GM10248 (cell line): ENCODE measurements around the gene CDCA4.

Experiments used
- CTCF ChIA-PET: fragments of 300-600 bp; sonication (Branson Sonifier 250); formaldehyde crosslinking; extraction: SDS; loops from one replicate; lab custom pipeline; 2021; ENCODE audit warnings: antibody characterized with exemption; lab: Yijun Ruan, JAX
- POLR2A ChIA-PET: fragments of 350-650 bp; sonication (Branson Sonifier 250); formaldehyde crosslinking; extraction: SDS; loops from one replicate; lab custom pipeline; 2020; ENCODE audit warnings: antibody characterized with exemption; lab: Yijun Ruan, JAX
- DNase-seq: peaks from one replicate; pipeline ENCODE4 v3.0.0; 2012; ENCODE audit errors: extremely low spot score
- TF ChIP-seq, protein P1 (sequence below): IDR thresholded peaks from 2 replicates; pipeline ENCODE4 v1.5.1; 2012; ENCODE audit warnings: mild to moderate bottlenecking, low read depth; ENCODE audit errors: extremely low read depth, missing control alignments, control extremely low read depth

CDCA4 gene

DNA sequence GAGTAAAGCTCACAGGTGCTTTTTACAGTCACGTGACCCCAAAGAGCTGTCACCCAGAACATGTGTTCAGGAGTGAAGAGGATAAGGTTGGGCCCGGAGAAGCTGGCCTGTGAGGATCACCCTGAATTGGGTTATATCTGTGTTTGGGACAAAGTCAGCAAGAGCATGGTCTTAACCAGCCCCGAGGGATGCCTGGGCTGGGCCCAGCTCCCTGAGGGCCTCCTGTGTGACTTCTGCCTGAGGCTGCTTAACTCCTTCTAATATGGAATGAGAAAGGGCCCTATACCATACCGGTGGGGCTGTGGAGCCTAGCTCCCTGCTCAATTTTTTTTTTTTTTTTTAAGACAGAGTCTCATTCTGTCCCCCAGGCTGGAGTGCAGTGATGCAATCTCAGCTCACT, 2.5 kb downstream of the CDCA4 start:
- CTCF ChIA-PET, result interaction anchor here (1.2 to 4.9 kb wide), 6 partner anchors 10 to 1812 kb away, joined by 3 to 30 read pairs (median 4); no protein-coding TSS in a partner anchor
- peak; percentile 3 for DNase-seq
- TF ChIP-seq, protein P1, sequence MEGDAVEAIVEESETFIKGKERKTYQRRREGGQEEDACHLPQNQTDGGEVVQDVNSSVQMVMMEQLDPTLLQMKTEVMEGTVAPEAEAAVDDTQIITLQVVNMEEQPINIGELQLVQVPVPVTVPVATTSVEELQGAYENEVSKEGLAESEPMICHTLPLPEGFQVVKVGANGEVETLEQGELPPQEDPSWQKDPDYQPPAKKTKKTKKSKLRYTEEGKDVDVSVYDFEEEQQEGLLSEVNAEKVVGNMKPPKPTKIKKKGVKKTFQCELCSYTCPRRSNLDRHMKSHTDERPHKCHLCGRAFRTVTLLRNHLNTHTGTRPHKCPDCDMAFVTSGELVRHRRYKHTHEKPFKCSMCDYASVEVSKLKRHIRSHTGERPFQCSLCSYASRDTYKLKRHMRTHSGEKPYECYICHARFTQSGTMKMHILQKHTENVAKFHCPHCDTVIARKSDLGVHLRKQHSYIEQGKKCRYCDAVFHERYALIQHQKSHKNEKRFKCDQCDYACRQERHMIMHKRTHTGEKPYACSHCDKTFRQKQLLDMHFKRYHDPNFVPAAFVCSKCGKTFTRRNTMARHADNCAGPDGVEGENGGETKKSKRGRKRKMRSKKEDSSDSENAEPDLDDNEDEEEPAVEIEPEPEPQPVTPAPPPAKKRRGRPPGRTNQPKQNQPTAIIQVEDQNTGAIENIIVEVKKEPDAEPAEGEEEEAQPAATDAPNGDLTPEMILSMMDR, result no peak
- POLR2A ChIA-PET, result no interaction called here

DNA sequence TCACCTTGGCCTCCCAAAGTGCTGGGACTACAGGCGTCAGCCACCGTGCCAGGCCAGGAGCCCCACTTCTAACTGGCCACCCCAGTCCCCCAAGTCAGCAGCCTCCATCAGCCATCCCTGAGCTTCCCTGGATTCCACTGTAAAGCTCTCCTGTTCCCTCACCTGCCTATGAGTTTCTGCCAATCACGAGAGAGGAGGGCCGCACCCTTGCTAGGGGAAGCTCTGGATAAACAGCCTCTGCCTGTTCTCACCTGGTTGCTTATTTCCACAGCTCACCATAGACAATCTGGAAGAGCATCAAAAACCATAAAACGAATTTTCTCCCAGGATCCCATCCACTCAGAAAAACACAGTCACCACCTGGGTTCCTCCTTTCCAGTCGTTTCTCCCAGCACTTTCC, 5.0 kb downstream of the CDCA4 start:
- POLR2A ChIA-PET, result interaction anchor here (0.5 kb wide), 1 partner anchor 42 kb away, joined by 6 read pairs; no protein-coding TSS in a partner anchor
- no peak for DNase-seq
- CTCF ChIA-PET, result interaction anchor here (3.0 to 6.1 kb wide), 2 partner anchors 17 to 29 kb away, joined by 9 to 37 read pairs; no protein-coding TSS in a partner anchor
- TF ChIP-seq, protein P1, result no peak

DNA sequence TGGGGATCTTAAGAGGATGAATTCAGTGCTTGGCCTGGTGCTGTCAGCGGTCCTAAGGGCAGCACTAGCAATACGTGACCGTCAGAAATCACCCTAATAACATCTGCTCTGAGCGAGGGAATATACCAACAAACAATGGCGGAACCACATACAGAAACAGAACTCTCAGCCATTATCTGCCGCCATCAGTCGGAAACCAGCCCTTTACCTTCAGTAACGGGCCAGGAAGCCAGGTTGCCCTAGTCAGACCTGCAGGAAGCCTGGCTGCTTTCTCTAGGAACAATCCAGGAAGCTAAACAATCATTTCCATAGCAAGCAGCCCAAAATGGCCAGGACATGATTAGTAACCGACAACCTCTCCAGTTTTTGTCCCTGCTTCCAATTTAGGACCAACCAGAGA, 5.6 kb downstream of the CDCA4 start:
- CTCF ChIA-PET, result interaction anchor here (1.1 to 6.1 kb wide), 4 partner anchors 16 to 240 kb away, joined by 3 to 37 read pairs (median 6); no protein-coding TSS in a partner anchor
- peak; percentile 2 for DNase-seq
- POLR2A ChIA-PET, result no interaction called here
- TF ChIP-seq, protein P1, result no peak

DNA sequence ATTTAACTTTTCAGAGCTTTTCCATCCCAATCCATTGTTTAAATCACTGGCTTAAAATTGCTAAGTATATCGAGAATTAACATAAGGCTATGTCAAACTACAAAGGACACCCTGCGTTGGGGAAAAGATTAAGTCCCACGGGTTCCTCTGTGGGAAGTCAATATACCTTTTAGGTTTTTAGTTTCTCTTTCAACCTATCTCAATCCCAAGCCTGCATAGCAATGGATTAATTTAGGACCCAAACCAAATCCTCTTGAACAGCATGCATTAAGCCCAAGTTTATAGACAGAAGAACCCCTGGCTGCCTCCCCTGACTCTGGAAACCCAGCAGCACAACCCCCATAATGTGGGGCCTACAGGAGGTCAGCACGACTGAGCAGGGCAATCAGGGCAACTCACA, 6.3 kb downstream of the CDCA4 start:
- ChIA-PET POLR2A (no interaction called here), CTCF (interaction anchor here (1.1 to 6.1 kb wide), 4 partner anchors 16 to 240 kb away, joined by 3 to 37 read pairs (median 6); no protein-coding TSS in a partner anchor)
- TF ChIP-seq, protein P1, result no peak
- peak; percentile 13 for DNase-seq

DNA sequence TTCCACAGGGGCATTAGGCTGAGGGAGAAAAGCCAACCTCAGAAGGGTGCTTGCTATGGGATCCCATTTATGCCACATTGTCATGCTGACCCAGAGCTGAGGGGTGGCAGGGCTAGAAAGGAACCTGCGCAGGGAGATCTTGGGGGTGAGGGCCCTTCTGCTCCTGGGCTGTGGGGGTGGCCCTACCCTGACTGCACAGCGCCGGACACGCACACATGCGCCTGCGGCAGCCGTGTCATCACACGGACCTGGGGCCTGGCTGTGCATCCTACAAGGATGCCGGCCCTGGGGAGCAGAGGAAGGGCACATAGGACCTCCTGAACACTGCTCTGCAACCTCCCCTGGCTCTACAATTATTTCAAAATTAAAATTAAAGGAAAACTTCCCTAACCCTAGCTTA, 6.9 kb downstream of the CDCA4 start:
- POLR2A ChIA-PET, result no interaction called here

DNA sequence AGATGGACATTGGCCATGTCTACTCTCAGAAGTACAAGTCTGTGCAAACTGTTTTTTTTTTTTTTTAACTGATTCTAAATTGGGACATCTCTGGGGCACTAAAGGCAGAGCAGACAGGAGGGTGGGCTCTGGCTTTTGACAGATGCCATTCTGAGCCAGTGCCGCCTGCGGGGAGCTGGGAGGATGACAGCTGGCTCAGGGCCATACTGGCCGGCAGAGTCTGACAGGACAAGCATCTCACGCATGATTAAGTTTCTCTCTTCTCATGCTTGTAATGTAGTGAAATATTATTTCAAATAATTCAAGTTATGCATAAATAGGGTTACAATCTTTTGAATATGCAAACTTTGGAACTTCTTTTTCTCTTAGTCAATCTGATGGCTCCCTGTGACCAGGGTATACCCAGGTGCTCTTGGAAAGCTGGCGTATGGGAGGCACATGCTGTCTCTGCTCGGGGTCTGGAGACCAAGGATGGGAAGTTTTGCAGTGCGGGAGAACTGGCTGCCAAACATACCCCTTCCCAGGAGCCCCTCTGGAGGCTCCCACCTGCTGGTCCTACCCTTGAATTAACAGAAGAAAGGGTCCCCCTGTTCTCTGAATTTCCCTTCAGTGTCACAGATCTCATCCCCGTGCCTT, 7.6 kb downstream of the CDCA4 start:
- TF ChIP-seq, protein P1, result no peak
- ChIA-PET POLR2A (no interaction called here), CTCF (interaction anchor here (1.1 to 6.1 kb wide), 5 partner anchors 8 to 118 kb away, joined by 4 to 37 read pairs (median 4); partner anchors contain the start of gene CDCA4)
- peak; percentile 22 for DNase-seq

More for the DNA sequence above, 6.9 kb downstream of the CDCA4 start:
- DNase-seq, result peak; percentile 6
- TF ChIP-seq, protein P1, result no peak
- CTCF ChIA-PET, result interaction anchor here (1.4 to 6.1 kb wide), 5 partner anchors 15 to 239 kb away, joined by 3 to 37 read pairs (median 4); no protein-coding TSS in a partner anchor
